ENCODE measurements around the gene GRK6. TPM values are rescaled to one million over a fixed set of nuclear protein-coding genes. Genes with fewer than 3 reads are reported as not detected.

The GRK6 gene
- total and polyA plus RNA-seq, 2 experiments from 2014 or later: 13.0 to 56.8 TPM

DNA sequence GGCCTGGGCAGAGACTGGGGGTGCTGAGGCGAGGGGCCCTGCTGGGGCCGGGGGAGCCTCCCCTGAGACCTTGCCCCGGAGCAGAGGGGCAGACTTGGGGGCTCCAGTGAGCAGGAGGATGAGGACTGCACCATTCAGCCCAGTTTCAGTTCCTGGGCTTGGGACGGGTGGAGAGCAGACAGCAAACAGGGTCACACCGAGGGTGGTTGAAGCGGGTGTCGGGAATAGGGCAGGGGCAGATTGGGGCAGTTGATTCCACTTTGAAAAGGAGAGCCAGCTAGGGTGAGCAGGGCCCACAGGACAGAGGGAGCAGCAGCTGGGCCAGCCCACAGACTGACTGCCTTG, 4.5 kb downstream of the GRK6 start:
- DNase-seq (ENCODE audit: low spot score) (no peak), ATAC-seq (no peak)
- TF ChIP-seq NANOG (IDR thresholded peaks at IDR 0.05; ENCODE audit: borderline replicate concordance): no peak
- TF ChIP-seq ZNF331 (CRISPR knock-in tag; IDR thresholded peaks at IDR 0.05; ENCODE audit: low read depth): no peak
- no peak for TF ChIP-seq EZH2 (IDR thresholded peaks at IDR 0.05; ENCODE audit: low read depth, unreplicated experiment)
- TF ChIP-seq ZNF114 (CRISPR knock-in tag; IDR thresholded peaks at IDR 0.05): no peak
- TF ChIP-seq, protein P1, sequence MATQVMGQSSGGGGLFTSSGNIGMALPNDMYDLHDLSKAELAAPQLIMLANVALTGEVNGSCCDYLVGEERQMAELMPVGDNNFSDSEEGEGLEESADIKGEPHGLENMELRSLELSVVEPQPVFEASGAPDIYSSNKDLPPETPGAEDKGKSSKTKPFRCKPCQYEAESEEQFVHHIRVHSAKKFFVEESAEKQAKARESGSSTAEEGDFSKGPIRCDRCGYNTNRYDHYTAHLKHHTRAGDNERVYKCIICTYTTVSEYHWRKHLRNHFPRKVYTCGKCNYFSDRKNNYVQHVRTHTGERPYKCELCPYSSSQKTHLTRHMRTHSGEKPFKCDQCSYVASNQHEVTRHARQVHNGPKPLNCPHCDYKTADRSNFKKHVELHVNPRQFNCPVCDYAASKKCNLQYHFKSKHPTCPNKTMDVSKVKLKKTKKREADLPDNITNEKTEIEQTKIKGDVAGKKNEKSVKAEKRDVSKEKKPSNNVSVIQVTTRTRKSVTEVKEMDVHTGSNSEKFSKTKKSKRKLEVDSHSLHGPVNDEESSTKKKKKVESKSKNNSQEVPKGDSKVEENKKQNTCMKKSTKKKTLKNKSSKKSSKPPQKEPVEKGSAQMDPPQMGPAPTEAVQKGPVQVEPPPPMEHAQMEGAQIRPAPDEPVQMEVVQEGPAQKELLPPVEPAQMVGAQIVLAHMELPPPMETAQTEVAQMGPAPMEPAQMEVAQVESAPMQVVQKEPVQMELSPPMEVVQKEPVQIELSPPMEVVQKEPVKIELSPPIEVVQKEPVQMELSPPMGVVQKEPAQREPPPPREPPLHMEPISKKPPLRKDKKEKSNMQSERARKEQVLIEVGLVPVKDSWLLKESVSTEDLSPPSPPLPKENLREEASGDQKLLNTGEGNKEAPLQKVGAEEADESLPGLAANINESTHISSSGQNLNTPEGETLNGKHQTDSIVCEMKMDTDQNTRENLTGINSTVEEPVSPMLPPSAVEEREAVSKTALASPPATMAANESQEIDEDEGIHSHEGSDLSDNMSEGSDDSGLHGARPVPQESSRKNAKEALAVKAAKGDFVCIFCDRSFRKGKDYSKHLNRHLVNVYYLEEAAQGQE (IDR thresholded peaks at IDR 0.05; ENCODE audit: unreplicated experiment): no peak
- TF ChIP-seq ETS1 (IDR thresholded peaks at IDR 0.05): no peak
- TF ChIP-seq, protein P2, sequence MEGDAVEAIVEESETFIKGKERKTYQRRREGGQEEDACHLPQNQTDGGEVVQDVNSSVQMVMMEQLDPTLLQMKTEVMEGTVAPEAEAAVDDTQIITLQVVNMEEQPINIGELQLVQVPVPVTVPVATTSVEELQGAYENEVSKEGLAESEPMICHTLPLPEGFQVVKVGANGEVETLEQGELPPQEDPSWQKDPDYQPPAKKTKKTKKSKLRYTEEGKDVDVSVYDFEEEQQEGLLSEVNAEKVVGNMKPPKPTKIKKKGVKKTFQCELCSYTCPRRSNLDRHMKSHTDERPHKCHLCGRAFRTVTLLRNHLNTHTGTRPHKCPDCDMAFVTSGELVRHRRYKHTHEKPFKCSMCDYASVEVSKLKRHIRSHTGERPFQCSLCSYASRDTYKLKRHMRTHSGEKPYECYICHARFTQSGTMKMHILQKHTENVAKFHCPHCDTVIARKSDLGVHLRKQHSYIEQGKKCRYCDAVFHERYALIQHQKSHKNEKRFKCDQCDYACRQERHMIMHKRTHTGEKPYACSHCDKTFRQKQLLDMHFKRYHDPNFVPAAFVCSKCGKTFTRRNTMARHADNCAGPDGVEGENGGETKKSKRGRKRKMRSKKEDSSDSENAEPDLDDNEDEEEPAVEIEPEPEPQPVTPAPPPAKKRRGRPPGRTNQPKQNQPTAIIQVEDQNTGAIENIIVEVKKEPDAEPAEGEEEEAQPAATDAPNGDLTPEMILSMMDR (conservative IDR thresholded peaks at IDR 0.05; ENCODE audit: low read depth in 2 of 2): no peak
- no peak for TF ChIP-seq POLR2AphosphoS5 (IDR thresholded peaks at IDR 0.05; ENCODE audit: low read depth)
- TF ChIP-seq, protein P3, sequence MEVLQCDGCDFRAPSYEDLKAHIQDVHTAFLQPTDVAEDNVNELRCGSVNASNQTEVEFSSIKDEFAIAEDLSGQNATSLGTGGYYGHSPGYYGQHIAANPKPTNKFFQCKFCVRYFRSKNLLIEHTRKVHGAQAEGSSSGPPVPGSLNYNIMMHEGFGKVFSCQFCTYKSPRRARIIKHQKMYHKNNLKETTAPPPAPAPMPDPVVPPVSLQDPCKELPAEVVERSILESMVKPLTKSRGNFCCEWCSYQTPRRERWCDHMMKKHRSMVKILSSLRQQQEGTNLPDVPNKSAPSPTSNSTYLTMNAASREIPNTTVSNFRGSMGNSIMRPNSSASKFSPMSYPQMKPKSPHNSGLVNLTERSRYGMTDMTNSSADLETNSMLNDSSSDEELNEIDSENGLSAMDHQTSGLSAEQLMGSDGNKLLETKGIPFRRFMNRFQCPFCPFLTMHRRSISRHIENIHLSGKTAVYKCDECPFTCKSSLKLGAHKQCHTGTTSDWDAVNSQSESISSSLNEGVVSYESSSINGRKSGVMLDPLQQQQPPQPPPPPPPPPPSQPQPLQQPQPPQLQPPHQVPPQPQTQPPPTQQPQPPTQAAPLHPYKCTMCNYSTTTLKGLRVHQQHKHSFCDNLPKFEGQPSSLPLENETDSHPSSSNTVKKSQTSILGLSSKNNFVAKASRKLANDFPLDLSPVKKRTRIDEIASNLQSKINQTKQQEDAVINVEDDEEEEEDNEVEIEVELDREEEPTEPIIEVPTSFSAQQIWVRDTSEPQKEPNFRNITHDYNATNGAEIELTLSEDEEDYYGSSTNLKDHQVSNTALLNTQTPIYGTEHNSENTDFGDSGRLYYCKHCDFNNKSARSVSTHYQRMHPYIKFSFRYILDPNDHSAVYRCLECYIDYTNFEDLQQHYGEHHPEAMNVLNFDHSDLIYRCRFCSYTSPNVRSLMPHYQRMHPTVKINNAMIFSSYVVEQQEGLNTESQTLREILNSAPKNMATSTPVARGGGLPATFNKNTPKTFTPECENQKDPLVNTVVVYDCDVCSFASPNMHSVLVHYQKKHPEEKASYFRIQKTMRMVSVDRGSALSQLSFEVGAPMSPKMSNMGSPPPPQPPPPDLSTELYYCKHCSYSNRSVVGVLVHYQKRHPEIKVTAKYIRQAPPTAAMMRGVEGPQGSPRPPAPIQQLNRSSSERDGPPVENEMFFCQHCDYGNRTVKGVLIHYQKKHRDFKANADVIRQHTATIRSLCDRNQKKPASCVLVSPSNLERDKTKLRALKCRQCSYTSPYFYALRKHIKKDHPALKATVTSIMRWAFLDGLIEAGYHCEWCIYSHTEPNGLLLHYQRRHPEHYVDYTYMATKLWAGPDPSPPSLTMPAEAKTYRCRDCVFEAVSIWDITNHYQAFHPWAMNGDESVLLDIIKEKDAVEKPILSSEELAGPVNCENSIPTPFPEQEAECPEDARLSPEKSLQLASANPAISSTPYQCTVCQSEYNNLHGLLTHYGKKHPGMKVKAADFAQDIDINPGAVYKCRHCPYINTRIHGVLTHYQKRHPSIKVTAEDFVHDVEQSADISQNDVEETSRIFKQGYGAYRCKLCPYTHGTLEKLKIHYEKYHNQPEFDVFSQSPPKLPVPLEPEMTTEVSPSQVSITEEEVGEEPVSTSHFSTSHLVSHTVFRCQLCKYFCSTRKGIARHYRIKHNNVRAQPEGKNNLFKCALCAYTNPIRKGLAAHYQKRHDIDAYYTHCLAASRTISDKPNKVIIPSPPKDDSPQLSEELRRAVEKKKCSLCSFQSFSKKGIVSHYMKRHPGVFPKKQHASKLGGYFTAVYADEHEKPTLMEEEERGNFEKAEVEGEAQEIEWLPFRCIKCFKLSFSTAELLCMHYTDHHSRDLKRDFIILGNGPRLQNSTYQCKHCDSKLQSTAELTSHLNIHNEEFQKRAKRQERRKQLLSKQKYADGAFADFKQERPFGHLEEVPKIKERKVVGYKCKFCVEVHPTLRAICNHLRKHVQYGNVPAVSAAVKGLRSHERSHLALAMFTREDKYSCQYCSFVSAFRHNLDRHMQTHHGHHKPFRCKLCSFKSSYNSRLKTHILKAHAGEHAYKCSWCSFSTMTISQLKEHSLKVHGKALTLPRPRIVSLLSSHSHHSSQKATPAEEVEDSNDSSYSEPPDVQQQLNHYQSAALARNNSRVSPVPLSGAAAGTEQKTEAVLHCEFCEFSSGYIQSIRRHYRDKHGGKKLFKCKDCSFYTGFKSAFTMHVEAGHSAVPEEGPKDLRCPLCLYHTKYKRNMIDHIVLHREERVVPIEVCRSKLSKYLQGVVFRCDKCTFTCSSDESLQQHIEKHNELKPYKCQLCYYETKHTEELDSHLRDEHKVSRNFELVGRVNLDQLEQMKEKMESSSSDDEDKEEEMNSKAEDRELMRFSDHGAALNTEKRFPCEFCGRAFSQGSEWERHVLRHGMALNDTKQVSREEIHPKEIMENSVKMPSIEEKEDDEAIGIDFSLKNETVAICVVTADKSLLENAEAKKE (CRISPR knock-in tag; IDR thresholded peaks at IDR 0.05): no peak
- TF ChIP-seq EZH2phosphoT487 (IDR thresholded peaks at IDR 0.05; ENCODE audit: unreplicated experiment): no peak
- no peak for TF ChIP-seq CREB1 (CRISPR knock-in tag; IDR thresholded peaks at IDR 0.05; ENCODE audit: low read depth)
- TF ChIP-seq STAT1 (IDR thresholded peaks at IDR 0.05; ENCODE audit: unreplicated experiment): no peak
- no peak for TF ChIP-seq JUNB (IDR thresholded peaks at IDR 0.05; ENCODE audit: unreplicated experiment)
- H3K4me1 ChIP-seq (ENCODE audit: insufficient read depth): peaks cover 15% of the 10 kb centered on the region; the same call in 1 of the 2 replicates
- Mint-ChIP-seq H3K4me1 (peaks cover 18% of the 10 kb centered on the region), H3K36me3 (ENCODE audit: low read depth) (peaks cover 27% of the 10 kb centered on the region), H3K4me3 (no peak overlapping the region), H3K27ac (no peak overlapping the region), H3K27me3 (ENCODE audit: insufficient read depth, low read depth, poor library complexity) (peaks cover 13% of the 10 kb centered on the region), H3K9me3 (no peaks in the 10 kb centered on the region)
- H3K4me3 ChIP-seq: no peak overlapping the region
- no peak overlapping the region for H3K4me2 ChIP-seq
- H3K27ac ChIP-seq (ENCODE audit: low read depth): no peak overlapping the region
- H3K36me3 ChIP-seq (ENCODE audit: insufficient read depth): peaks cover 3% of the 10 kb centered on the region; the same call in 1 of the 2 replicates
- H3K27me3 ChIP-seq (ENCODE audit: insufficient read depth): no peaks in the 10 kb centered on the region
- no peaks in the 10 kb centered on the region for H3K9me2 ChIP-seq (ENCODE audit: insufficient read depth)
- peaks cover 13% of the 10 kb centered on the region for H4K20me1 ChIP-seq (replicated peaks; ENCODE audit: insufficient read depth)
- H2AFZ ChIP-seq: no peak overlapping the region
- H3F3A ChIP-seq (replicated peaks; ENCODE audit: low read depth): 0 out of 2 replicates have a peak, but pooled peaks cover 9% of the 10 kb centered on the region
- peaks cover 21% of the 10 kb centered on the region for H3K79me2 ChIP-seq (replicated peaks; ENCODE audit: insufficient read depth)

Measured in GM23338 (cell line).